Measurements from ENCODE around the gene CPED1. TPM values are rescaled to one million over a fixed set of nuclear protein-coding genes. Genes with fewer than 3 reads are reported as not detected.
"Not testable (repeated sequence)": the region's sequence is repeated elsewhere in the genome, so short reads cannot be mapped to it uniquely, and the experiment has no call there.

Gene CPED1
- total RNA-seq, 2 donors from 2014 or later = 5.3 to 7.3 TPM

- DNase-seq (no peak), ATAC-seq (no peak)
- intact Hi-C loops (cut with DNase I) = no loop called here
- TF ChIP-seq CTCF (IDR thresholded peaks at IDR 0.05) = no peak
- no peak for TF ChIP-seq POLR2A (IDR thresholded peaks at IDR 0.05)
- Histone ChIP-seq H3K9me3 (no peaks in the 10 kb centered on the region), H3K27ac (no peak overlapping the region), H3K4me3 (no peak overlapping the region), H3K4me1 (no peaks in the 10 kb centered on the region), H3K36me3 (replicated peaks in 1 of 2; ENCODE audit: insufficient read depth in 1 of 2, low read depth in 2 of 2) (no peaks in the 10 kb centered on the region), H3K27me3 (no peaks in the 10 kb centered on the region)
Measured at GRCh38 chr7:121034929-121035328, 46.4 kb downstream of the CPED1 start.

GRCh38 chr7:121036776-121037175, 48.3 kb downstream of the CPED1 start:
- ATAC-seq; H3K9me3 ChIP-seq; H3K4me1 ChIP-seq; intact Hi-C loops (cut with DNase I); H3K4me3 ChIP-seq; H3K36me3 ChIP-seq (replicated peaks in 1 of 2; ENCODE audit: insufficient read depth in 1 of 2, low read depth in 2 of 2); H3K27ac ChIP-seq; H3K27me3 ChIP-seq; DNase-seq: not testable (repeated sequence)

GRCh38 chr7:121037329-121037728, 48.8 kb downstream of the CPED1 start:
- ATAC-seq; H3K9me3 ChIP-seq; H3K36me3 ChIP-seq (replicated peaks in 1 of 2; ENCODE audit: insufficient read depth in 1 of 2, low read depth in 2 of 2); H3K27ac ChIP-seq; intact Hi-C loops (cut with DNase I); H3K27me3 ChIP-seq; DNase-seq; H3K4me3 ChIP-seq; H3K4me1 ChIP-seq: not testable (repeated sequence)
- WGBS, 2 donors = 65 to 69% methylated on average over 2 of the region's 2 CpGs

GRCh38 chr7:121037957-121038716, 49.6 kb downstream of the CPED1 start:
- 64 to 72% methylated on average over 4 of the region's 4 CpGs for WGBS, 2 donors
- DNase-seq = no peak

GRCh38 chr7:121038717-121039509, 50.4 kb downstream of the CPED1 start:
- DNase-seq (no peak), ATAC-seq (no peak)
- TF ChIP-seq CTCF (IDR thresholded peaks at IDR 0.05) (no peak), POLR2A (IDR thresholded peaks at IDR 0.05) (no peak)
- 50 to 53% methylated on average over 7 of the region's 7 CpGs for WGBS, 2 donors
- intact Hi-C loops (cut with DNase I) = no loop called here
- H3K27ac ChIP-seq = no peak overlapping the region
- H3K36me3 ChIP-seq (replicated peaks in 1 of 2; ENCODE audit: insufficient read depth in 1 of 2, low read depth in 2 of 2) = no peaks in the 10 kb centered on the region
- H3K27me3 ChIP-seq = no peaks in the 10 kb centered on the region
- H3K9me3 ChIP-seq = no peaks in the 10 kb centered on the region
- no peaks in the 10 kb centered on the region for H3K4me1 ChIP-seq
- no peak overlapping the region for H3K4me3 ChIP-seq

More at GRCh38 chr7:121037957-121038716, 49.6 kb downstream of the CPED1 start:
- intact Hi-C loops (cut with DNase I) = no loop called here
- TF ChIP-seq POLR2A (IDR thresholded peaks at IDR 0.05) (no peak), CTCF (IDR thresholded peaks at IDR 0.05) (no peak)
- Histone ChIP-seq H3K9me3 (no peaks in the 10 kb centered on the region), H3K4me1 (no peaks in the 10 kb centered on the region), H3K27me3 (no peaks in the 10 kb centered on the region), H3K36me3 (replicated peaks in 1 of 2; ENCODE audit: insufficient read depth in 1 of 2, low read depth in 2 of 2) (no peaks in the 10 kb centered on the region), H3K27ac (no peak overlapping the region), H3K4me3 (no peak overlapping the region)
- ATAC-seq = no peak

All from body of pancreas (tissue), 4 donors.